Aorta (tissue), 5 donors: ENCODE results near the gene NOTCH4. TPM values are rescaled to one million over a fixed set of nuclear protein-coding genes. Genes with fewer than 3 reads are reported as not detected.
"Not testable (repeated sequence)": the region's sequence is repeated elsewhere in the genome, so short reads cannot be mapped to it uniquely, and the experiment has no call there.

Experiments
- ATAC-seq: fragments of 200-7000 bp; cut with Tn5 transposase; one replicate; pipeline ENCODE4 v1.9.1; 2022; ENCODE audit warnings: moderate library complexity; ENCODE audit not compliant: low FRiP score
- DNase-seq, 2 donors: peaks; one replicate each; pipeline ENCODE4 v3.0.0-alpha.2; 2020
- H3K27ac ChIP-seq, 2 donors: one replicate each; pipeline ENCODE4 v1.5.1; 2013; ENCODE audit warnings: low read length in 2 of 2, mild to moderate bottlenecking in 2 of 2, moderate library complexity in 2 of 2, control low read depth in 1 of 2, inconsistent platforms in 1 of 2, low read depth in 1 of 2
- H3K27me3 ChIP-seq, 2 donors: one replicate each; pipeline ENCODE4 v1.6.1; 2013; ENCODE audit warnings: control low read depth in 1 of 2, low read length in 1 of 2, mild to moderate bottlenecking in 1 of 2, moderate library complexity in 1 of 2; ENCODE audit not compliant: insufficient read depth in 2 of 2, control insufficient read depth in 1 of 2
- H3K36me3 ChIP-seq, 2 donors: one replicate each; pipeline ENCODE4 v1.6.1; 2013; ENCODE audit warnings: control low read depth in 1 of 2, low read length in 1 of 2, mild to moderate bottlenecking in 1 of 2; ENCODE audit not compliant: insufficient read depth in 2 of 2, control insufficient read depth in 1 of 2
- H3K4me1 ChIP-seq, 2 donors: one replicate each; pipeline ENCODE4 v1.6.1; 2013; ENCODE audit warnings: low read length in 2 of 2, control low read depth in 1 of 2, mild to moderate bottlenecking in 1 of 2, moderate library complexity in 1 of 2; ENCODE audit not compliant: insufficient read depth in 2 of 2, control insufficient read depth in 1 of 2
- H3K4me3 ChIP-seq, 2 donors: one replicate each; pipeline ENCODE4 v1.5.1; 2013; ENCODE audit warnings: low read length in 2 of 2, control low read depth in 1 of 2, mild to moderate bottlenecking in 1 of 2
- H3K9me3 ChIP-seq: one replicate; pipeline ENCODE4 v1.6.1; 2013; ENCODE audit warnings: mild to moderate bottlenecking, low read length; ENCODE audit not compliant: control insufficient read depth
- WGBS, 2 donors: extraction: QIAGEN DNeasy Blood & Tissue Kit; methylation state at CpG; one replicate each; pipeline ENCODE4 v1.1.7; 2013; 5-methylcytosine and 5-hydroxymethylcytosine counted together
- intact Hi-C, 2 donors: fragments of 100-400 bp; cut with DNase I; formaldehyde crosslinking; loops; one replicate each; pipeline versions ENCODE4 v1.14.2 to v1.15.0; 2022
- polyA plus RNA-seq, 2 donors: library from polyadenylated mRNA; stranded (reverse); fragments of 200-250 nt; gene quantifications; one replicate each; pipeline ENCODE4 v1.2.3, GENCODE V29; 2013
- total RNA-seq, 2 donors: library from RNA; stranded (reverse); fragmentation: NEBNext Ultra II Directional; extraction: Animal tissue kit (Norgen Biotek cat#: 25700); gene quantifications; one replicate each; pipeline ENCODE4 v1.2.1, GENCODE V29; 2021
- donor health status: healthy with polysubstance abuse.
- donor health status: Bipolar disorder and iron deficiency.
- donor health status: DM: no; HTN: no; CAD: no.
- donor health status: DM: no; HTN: no; CAD: no.
- donor health status: DM: yes; HTN: yes; CAD: no.

NOTCH4 gene
- total and polyA plus RNA-seq, 4 donors = 4.0 to 64.4 (median 21.3) TPM

DNA sequence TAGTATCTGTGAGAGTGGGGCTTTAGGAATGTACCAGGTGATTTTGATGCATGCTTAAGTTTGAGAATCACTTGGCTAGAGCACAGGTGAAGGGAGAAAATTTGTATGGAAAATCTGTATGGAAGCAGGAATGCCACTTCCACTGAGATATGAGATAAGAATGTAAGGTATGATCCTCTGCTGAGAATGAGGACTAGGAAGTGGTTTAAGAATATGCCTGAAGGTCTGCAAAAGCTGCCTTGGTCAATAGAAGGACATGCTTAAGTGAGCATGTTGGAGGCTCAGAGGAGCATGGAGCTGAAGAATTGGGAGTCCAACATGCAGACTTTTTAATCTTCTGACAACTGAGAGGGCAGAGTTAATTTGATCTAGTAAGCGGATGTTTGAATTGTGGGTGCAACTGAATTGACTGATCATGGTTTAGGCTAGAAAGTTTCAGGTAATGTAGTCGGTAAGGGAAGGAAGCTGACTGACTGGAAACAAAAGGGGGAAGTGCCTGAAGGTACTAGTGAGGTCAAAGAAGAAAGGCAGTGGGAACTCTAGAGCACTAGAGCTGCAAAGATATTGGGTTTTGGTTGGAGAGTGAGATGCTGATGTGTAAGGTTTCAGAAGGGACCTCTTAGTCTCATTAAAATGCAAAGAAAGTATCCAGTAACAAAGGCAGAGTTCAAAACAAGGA is 28.6 kb upstream of the NOTCH4 start:
- WGBS, 2 donors = 58 to 59% methylated on average over 2 of the region's 2 CpGs
- DNase-seq (no peak), ATAC-seq (no peak)
- Histone ChIP-seq H3K4me3 (no peak overlapping the region), H3K4me1 (no peaks in the 10 kb centered on the region), H3K36me3 (no peaks in the 10 kb centered on the region), H3K27me3 (no peaks in the 10 kb centered on the region), H3K27ac (no peak overlapping the region), H3K9me3 (no peaks in the 10 kb centered on the region)
- intact Hi-C loops = loop anchor here in 1 of 2 donors (10.0 kb wide), 1 partner anchor 138 kb away; no protein-coding TSS in a partner anchor

DNA sequence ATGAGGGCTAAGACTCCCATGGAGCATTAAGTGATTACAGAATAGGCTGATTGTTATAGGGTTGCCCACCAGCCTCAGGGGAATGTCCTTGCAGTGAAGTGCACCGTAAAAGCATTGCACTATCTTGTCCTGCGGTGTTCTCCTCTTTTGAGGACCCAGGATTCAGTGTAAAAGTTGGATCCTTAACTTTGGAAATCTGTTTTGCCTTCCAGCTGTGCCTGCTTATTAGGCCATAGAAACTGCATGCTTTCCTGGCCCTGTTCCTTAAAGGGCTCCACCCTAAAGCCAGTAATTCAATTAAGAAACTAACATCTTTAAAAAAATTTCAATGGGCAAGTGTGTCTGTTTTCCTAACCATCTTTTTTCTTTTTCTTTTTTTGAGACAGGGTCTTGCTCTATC is 25.4 kb upstream of the NOTCH4 start:
- 91 to 95% methylated on average over 2 of the region's 2 CpGs for WGBS, 2 donors
- Histone ChIP-seq H3K9me3 (no peaks in the 10 kb centered on the region), H3K4me1 (no peaks in the 10 kb centered on the region), H3K36me3 (no peaks in the 10 kb centered on the region), H3K27me3 (no peaks in the 10 kb centered on the region), H3K4me3 (no peak overlapping the region), H3K27ac (no peak overlapping the region)
- intact Hi-C loops = loop anchor here (5.0 to 10.0 kb wide), 2 partner anchors 163 to 166 kb away; no protein-coding TSS in a partner anchor
- ATAC-seq (no peak), DNase-seq (no peak)

DNA sequence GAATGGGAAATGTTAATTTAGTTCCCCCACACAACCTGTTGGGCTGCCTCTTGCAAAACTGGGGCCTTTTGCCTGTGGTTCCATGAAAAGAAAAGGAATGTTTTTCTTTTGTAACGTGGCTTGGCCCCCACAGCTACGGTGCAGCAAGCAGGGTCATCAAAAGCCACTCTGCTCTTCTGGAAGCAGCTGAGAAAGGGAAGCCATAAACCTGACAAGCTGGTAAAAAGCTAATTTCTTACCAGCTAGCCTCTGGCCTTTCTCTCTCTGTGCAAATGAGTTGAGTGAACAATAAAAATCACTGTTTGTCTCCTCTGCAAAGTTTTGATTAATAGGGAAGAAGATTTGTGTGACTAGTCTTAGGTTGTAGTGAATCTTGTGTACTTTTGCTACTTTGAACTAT is 23.5 kb upstream of the NOTCH4 start:
- H3K27ac ChIP-seq = no peak overlapping the region
- no peaks in the 10 kb centered on the region for H3K9me3 ChIP-seq
- intact Hi-C loops = loop anchor here (5.0 to 10.0 kb wide), 2 partner anchors 165 to 167 kb away; no protein-coding TSS in a partner anchor
- H3K36me3 ChIP-seq = no peaks in the 10 kb centered on the region
- no peak for ATAC-seq
- no peak for DNase-seq
- no peak overlapping the region for H3K4me3 ChIP-seq
- 35 to 39% methylated on average over 2 of the region's 2 CpGs for whole genome bisulfite sequencing, 2 donors
- no peaks in the 10 kb centered on the region for H3K27me3 ChIP-seq
- no peaks in the 10 kb centered on the region for H3K4me1 ChIP-seq

DNA sequence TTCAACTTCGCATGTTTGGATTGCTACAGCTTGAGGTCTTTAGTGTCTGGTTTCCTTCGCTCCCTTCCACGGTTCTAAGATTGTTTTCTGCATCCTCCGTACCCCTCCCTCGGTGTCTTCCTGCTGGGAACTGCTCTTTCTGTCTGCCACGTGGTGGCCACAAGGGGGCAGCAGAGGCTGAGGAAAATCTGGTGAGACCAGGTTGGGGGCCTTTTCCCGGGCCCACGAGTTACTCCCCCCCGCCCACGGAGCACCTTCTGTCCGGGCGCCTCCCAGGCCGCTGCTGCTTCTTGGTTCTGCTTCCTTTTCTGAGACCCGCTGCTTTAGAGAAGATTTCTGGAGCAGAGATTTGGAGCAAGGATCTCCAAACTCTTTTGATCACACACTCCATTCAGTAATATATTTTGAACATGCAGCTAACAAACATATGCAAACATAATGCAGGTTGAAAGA is 21.1 kb upstream of the NOTCH4 start:
- WGBS, 2 donors = 0 to 1% methylated on average over 14 of the region's 14 CpGs
- no peak overlapping the region for H3K27ac ChIP-seq

DNA sequence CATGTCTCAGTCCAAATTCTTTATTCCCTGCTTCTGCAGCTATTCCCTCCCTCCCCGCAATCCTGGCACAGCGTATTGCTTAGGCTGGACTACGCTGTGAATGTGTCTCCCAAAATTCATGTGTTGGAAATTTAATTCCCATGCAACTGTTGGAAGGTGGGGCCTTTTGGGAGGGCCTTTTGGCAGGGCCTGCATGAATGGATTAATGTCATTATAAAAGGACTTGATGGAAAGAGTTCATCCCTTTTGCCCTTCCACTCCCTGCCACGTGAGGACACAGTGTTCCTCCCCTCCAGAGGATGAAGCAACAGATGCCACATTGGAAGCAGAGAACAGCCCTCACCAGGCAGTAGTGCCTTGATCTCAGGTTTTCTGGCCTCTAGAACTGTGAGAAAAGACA is 20.4 kb upstream of the NOTCH4 start:
- H3K27me3 ChIP-seq = no peaks in the 10 kb centered on the region
- H3K9me3 ChIP-seq = no peaks in the 10 kb centered on the region
- ATAC-seq (peak; percentile 76), DNase-seq (no peak)
- WGBS, 2 donors = 74 to 78% methylated on average over 4 of the region's 4 CpGs
- H3K4me1 ChIP-seq = no peaks in the 10 kb centered on the region
- H3K27ac ChIP-seq = no peak overlapping the region
- no peaks in the 10 kb centered on the region for H3K36me3 ChIP-seq
- no peak overlapping the region for H3K4me3 ChIP-seq
- intact Hi-C loops = loop anchor here in 1 of 2 donors (10.0 kb wide), 1 partner anchor 171 kb away; no protein-coding TSS in a partner anchor

More for the DNA sequence above, 21.1 kb upstream of the NOTCH4 start:
- DNase-seq = peak; percentile 86 to 94
- H3K27me3 ChIP-seq = no peaks in the 10 kb centered on the region
- ATAC-seq = peak; percentile 95
- H3K36me3 ChIP-seq = no peaks in the 10 kb centered on the region
- no peaks in the 10 kb centered on the region for H3K9me3 ChIP-seq
- intact Hi-C loops = loop anchor here (5.0 to 10.0 kb wide), 2 partner anchors 167 to 170 kb away; no protein-coding TSS in a partner anchor
- H3K4me1 ChIP-seq = no peaks in the 10 kb centered on the region
- H3K4me3 ChIP-seq = no peak overlapping the region

DNA sequence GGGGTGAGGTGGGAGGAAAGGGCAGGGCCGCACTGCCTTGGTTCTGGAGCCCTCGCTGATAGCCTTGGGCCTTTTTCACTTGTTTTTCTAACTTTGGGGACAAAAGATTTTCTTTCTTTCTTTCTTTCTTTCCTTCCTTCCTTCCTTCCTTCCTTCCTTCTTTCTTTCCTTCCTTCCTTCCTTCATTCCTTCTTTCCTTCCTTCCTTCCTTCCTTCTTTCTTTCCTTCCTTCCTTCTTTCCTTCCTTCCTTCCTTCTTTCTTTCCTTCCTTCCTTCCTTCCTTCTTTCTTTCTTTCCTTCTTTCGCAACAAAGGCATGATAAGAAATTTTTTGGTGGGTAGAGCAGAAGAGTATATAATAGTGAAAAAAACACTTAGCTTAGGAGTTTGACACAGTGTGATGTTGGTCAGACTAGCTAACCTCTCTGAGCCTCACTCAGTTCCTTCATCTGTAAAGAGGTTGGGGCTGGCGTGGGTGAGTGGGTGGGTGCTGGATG is 18.5 kb upstream of the NOTCH4 start:
- DNase-seq, H3K9me3 ChIP-seq, H3K4me3 ChIP-seq, H3K27ac ChIP-seq, H3K4me1 ChIP-seq, ATAC-seq, H3K27me3 ChIP-seq, H3K36me3 ChIP-seq: not testable (repeated sequence)
- intact Hi-C loops = loop anchor here in 1 of 2 donors (10.0 kb wide), 1 partner anchor 172 kb away; no protein-coding TSS in a partner anchor
- 87 to 95% methylated on average over 4 of the region's 4 CpGs for WGBS, 2 donors

DNA sequence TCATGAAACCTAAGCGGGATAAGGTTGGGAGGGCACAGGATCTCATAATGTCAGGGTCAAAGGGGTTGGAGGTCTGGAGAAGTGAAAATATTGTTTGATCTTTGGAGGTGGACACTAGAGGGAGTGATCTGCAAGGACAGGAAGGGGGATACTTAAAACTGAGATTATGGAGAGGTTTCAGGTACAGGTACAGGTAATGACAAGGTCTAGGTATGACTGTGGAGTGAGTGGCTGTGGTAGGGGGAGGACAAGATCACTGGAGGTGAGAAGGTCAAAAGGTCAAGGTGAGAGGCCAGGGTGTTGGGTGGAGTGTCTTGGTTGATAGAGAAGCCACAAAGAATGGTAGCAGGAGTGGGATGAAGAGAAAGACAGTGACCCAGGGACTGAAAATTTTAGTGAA is 16.8 kb upstream of the NOTCH4 start:
- no peaks in the 10 kb centered on the region for H3K36me3 ChIP-seq
- intact Hi-C loops = loop anchor here in 1 of 2 donors (10.0 kb wide), 1 partner anchor 174 kb away; no protein-coding TSS in a partner anchor
- H3K9me3 ChIP-seq = no peaks in the 10 kb centered on the region
- DNase-seq (no peak), ATAC-seq (no peak)
- H3K27ac ChIP-seq = no peak overlapping the region
- H3K27me3 ChIP-seq = no peaks in the 10 kb centered on the region
- no peak overlapping the region for H3K4me3 ChIP-seq
- whole genome bisulfite sequencing, 2 donors = 91 to 100% methylated on average over 1 of the region's 1 CpG
- H3K4me1 ChIP-seq = no peaks in the 10 kb centered on the region

DNA sequence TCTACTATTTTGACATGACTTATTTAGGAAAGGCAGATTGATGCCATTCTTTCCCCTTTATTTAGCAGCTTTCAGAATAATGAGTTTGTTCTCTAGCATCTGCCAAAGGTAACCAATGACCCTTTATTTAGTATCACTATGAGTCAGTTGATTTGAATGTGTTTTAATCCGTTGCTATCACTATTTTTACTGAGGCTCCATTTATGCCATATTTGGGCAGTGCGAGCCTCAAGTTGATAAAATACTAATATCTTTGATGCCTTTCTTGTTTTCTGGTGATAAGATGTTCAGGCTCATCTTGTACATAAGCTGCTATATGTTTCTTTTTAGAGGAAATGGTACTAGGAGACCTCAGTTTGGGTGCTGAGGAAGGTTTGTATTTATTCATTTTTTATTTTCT is 15.6 kb upstream of the NOTCH4 start:
- no peak for ATAC-seq
- DNase-seq = no peak
- no peaks in the 10 kb centered on the region for H3K36me3 ChIP-seq
- WGBS, 2 donors = 43 to 45% methylated on average over 2 of the region's 2 CpGs
- no peaks in the 10 kb centered on the region for H3K27me3 ChIP-seq
- no peaks in the 10 kb centered on the region for H3K9me3 ChIP-seq
- no peak overlapping the region for H3K27ac ChIP-seq
- H3K4me3 ChIP-seq = no peak overlapping the region
- intact Hi-C loops = no loop called here
- H3K4me1 ChIP-seq = no peaks in the 10 kb centered on the region

DNA sequence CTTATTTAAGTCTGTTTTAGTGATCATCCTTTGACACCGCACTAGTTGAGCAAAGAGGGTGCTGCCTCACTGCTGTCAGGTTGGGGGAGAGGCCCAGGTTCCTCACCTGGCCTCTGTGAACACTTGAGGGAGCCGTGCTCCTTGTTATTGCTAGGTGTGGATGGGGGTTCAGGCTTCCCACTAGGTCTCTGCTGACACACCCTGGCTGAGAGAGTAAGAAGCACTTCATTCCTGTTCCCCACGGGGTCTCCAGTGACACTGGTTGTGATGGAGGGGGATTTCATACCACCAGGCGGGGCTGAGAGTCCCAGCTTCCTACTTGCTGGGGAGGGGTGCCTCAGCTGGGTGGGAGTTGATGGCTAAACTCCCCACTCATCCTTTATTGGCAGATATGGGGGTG is 11.1 kb upstream of the NOTCH4 start:
- no peak overlapping the region for H3K27ac ChIP-seq
- no peak for ATAC-seq

More for the DNA sequence above, 11.1 kb upstream of the NOTCH4 start:
- no peak for DNase-seq
- intact Hi-C loops = no loop called here
- Histone ChIP-seq H3K9me3 (no peaks in the 10 kb centered on the region), H3K27me3 (no peaks in the 10 kb centered on the region), H3K36me3 (peaks cover 0 to 3% of the 10 kb centered on the region in 2 donors), H3K4me1 (no peaks in the 10 kb centered on the region), H3K4me3 (no peak overlapping the region)
- 50 to 62% methylated on average over 4 of the region's 4 CpGs for WGBS, 2 donors
